Hepatocyte (in vitro differentiated cells): ENCODE measurements around the gene MRPL36.

Experiments
- EZH2phosphoT487 ChIP-seq: fragments of 200-600 bp; sonication (generic); IDR thresholded peaks from one replicate; pipeline ENCODE4 v1.6.1; 2018; ENCODE audit warnings: antibody characterized with exemption, mild to moderate bottlenecking, low read depth, moderate library complexity; ENCODE audit not compliant: unreplicated experiment, severe bottlenecking
- TF ChIP-seq, protein P1 (sequence below): fragments of 200-600 bp; sonication (generic); IDR thresholded peaks from 2 replicates; pipeline ENCODE4 v1.5.1; 2016; ENCODE audit warnings: antibody characterized with exemption, mild to moderate bottlenecking; ENCODE audit not compliant: poor library complexity

DNA sequence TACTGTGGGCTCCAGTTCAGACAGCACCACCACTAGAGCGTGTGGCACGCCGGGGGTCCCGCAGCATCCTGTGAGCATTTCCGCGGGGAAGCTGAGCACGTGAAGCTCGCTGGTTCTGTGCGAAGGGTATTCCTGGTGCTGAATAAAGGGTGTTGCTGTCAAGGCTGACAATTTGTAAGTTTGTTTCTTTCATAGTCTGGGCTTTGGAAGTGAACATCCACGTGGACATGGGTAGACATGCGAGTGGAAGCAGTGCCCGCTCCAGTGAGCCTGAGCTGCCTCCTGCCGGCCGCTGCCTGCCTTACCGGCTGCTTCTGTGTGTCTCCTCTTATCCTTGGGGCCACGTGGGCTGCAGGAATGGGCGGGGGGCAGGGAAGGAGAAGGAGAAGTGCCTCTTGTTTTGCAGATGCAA is 16.2 kb upstream of the MRPL36 start:
- TF ChIP-seq, protein P1, sequence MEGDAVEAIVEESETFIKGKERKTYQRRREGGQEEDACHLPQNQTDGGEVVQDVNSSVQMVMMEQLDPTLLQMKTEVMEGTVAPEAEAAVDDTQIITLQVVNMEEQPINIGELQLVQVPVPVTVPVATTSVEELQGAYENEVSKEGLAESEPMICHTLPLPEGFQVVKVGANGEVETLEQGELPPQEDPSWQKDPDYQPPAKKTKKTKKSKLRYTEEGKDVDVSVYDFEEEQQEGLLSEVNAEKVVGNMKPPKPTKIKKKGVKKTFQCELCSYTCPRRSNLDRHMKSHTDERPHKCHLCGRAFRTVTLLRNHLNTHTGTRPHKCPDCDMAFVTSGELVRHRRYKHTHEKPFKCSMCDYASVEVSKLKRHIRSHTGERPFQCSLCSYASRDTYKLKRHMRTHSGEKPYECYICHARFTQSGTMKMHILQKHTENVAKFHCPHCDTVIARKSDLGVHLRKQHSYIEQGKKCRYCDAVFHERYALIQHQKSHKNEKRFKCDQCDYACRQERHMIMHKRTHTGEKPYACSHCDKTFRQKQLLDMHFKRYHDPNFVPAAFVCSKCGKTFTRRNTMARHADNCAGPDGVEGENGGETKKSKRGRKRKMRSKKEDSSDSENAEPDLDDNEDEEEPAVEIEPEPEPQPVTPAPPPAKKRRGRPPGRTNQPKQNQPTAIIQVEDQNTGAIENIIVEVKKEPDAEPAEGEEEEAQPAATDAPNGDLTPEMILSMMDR, result no peak
- TF ChIP-seq EZH2phosphoT487, result no peak
